Neuronal stem cell (in vitro differentiated cells): ENCODE results near the gene PSD4.

ENCODE experiments used
- DNase-seq: peaks from one replicate; pipeline ENCODE4 v3.0.0-alpha.2; 2013; ENCODE audit warnings: low spot score
- H2AFZ ChIP-seq: one replicate; pipeline ENCODE4 v1.6.1; 2013; ENCODE audit warnings: mild to moderate bottlenecking, low read length, inconsistent platforms
- H2AK5ac ChIP-seq: 2 replicates; pipeline ENCODE4 v1.6.1; 2013; ENCODE audit warnings: low read depth, mild to moderate bottlenecking, inconsistent platforms, low read length, moderate library complexity, mixed read lengths
- H2BK120ac ChIP-seq: 2 replicates; pipeline ENCODE4 v1.6.1; 2013; ENCODE audit warnings: low read depth, mild to moderate bottlenecking, inconsistent platforms, low read length, moderate library complexity, mixed read lengths
- H2BK12ac ChIP-seq: one replicate; pipeline ENCODE4 v1.6.1; 2013; ENCODE audit warnings: low read length, inconsistent platforms
- H2BK15ac ChIP-seq: 2 replicates; pipeline ENCODE4 v1.6.1; 2013; ENCODE audit warnings: mild to moderate bottlenecking, low read length, inconsistent platforms, mixed read lengths
- H2BK5ac ChIP-seq: one replicate; pipeline ENCODE4 v1.6.1; 2013; ENCODE audit warnings: inconsistent platforms, mild to moderate bottlenecking, low read length, moderate library complexity
- H3K14ac ChIP-seq: one replicate; pipeline ENCODE4 v1.6.1; 2013; ENCODE audit warnings: low read length, inconsistent platforms
- H3K18ac ChIP-seq: 2 replicates; pipeline ENCODE4 v1.6.1; 2013; ENCODE audit warnings: low read length, inconsistent platforms
- H3K23ac ChIP-seq: 2 replicates; pipeline ENCODE4 v1.6.1; 2013; ENCODE audit warnings: low read depth, mild to moderate bottlenecking, mixed read lengths, low read length, inconsistent platforms; ENCODE audit not compliant: poor library complexity
- H3K27ac ChIP-seq: replicated peaks from 3 replicates; pipeline ENCODE4 v1.5.1; 2013; ENCODE audit warnings: low read length, inconsistent platforms
- H3K27me3 ChIP-seq, 3 experiments: 2 replicates each; pipeline ENCODE4 v1.6.1; 2013; ENCODE audit warnings: low read length in 3 of 3, mild to moderate bottlenecking in 2 of 3, inconsistent platforms in 1 of 3, low read depth in 1 of 3, mixed read lengths in 1 of 3, moderate library complexity in 1 of 3; ENCODE audit not compliant: control insufficient read depth in 3 of 3, insufficient read depth in 3 of 3
- H3K36me3 ChIP-seq, 2 donors: replicated peaks in 1 of 2; 2 replicates each; pipeline ENCODE4 v1.6.1; 2013; ENCODE audit warnings: low read length in 2 of 2; ENCODE audit not compliant: control insufficient read depth in 2 of 2, insufficient read depth in 2 of 2
- H3K4ac ChIP-seq: 2 replicates; pipeline ENCODE4 v1.6.1; 2013; ENCODE audit warnings: inconsistent platforms, mild to moderate bottlenecking, low read length, moderate library complexity
- H3K4me1 ChIP-seq, 2 donors: 1 replicate in 1 of 2; 2 replicates in 1 of 2; pipeline ENCODE4 v1.6.1; 2013; ENCODE audit warnings: low read length in 2 of 2, low read depth in 1 of 2; ENCODE audit not compliant: control insufficient read depth in 2 of 2, insufficient read depth in 1 of 2
- H3K4me2 ChIP-seq: one replicate; pipeline ENCODE4 v1.6.1; 2013; ENCODE audit warnings: mild to moderate bottlenecking, low read length, inconsistent platforms; ENCODE audit not compliant: insufficient read depth, poor library complexity, severe bottlenecking
- H3K4me3 ChIP-seq, 2 donors: 2 replicates each; pipeline ENCODE4 v1.5.1; 2013; ENCODE audit warnings: low read length in 2 of 2, mild to moderate bottlenecking in 2 of 2, inconsistent platforms in 1 of 2, moderate library complexity in 1 of 2
- H3K79me1 ChIP-seq: one replicate; pipeline ENCODE4 v1.6.1; 2013; ENCODE audit warnings: low read depth, mild to moderate bottlenecking, inconsistent platforms, low read length, moderate library complexity
- H3K9ac ChIP-seq: one replicate; pipeline ENCODE4 v1.6.1; 2013; ENCODE audit warnings: mild to moderate bottlenecking, low read depth, low read length, inconsistent platforms; ENCODE audit not compliant: poor library complexity
- H3K9me3 ChIP-seq, 2 donors: replicated peaks in 1 of 2; 2 replicates each; pipeline versions ENCODE3 to v1.6.1; 2013; ENCODE audit warnings: low read length in 2 of 2, mild to moderate bottlenecking in 2 of 2, inconsistent platforms in 1 of 2, low read depth in 1 of 2, mixed read lengths in 1 of 2, moderate library complexity in 1 of 2; ENCODE audit not compliant: control insufficient read depth in 2 of 2, insufficient read depth in 1 of 2
- H4K8ac ChIP-seq: one replicate; pipeline ENCODE4 v1.6.1; 2013; ENCODE audit warnings: low read depth, mild to moderate bottlenecking, inconsistent platforms, low read length, moderate library complexity
- H4K91ac ChIP-seq: one replicate; pipeline ENCODE4 v1.6.1; 2013; ENCODE audit warnings: low read length, low read depth, mild to moderate bottlenecking, inconsistent platforms; ENCODE audit not compliant: poor library complexity
- WGBS, 2 donors: extraction: QIAGEN DNeasy Blood & Tissue Kit; methylation state at CpG; one replicate each; pipeline ENCODE4 v1.1.7; 2013; ENCODE audit warnings: missing lambda C conversion rate in 2 of 2, mixed read lengths in 1 of 2; ENCODE audit not compliant: insufficient read length in 2 of 2, insufficient replicate concordance in 1 of 2; ENCODE audit errors: extremely low coverage in 2 of 2; 5-methylcytosine and 5-hydroxymethylcytosine counted together

Gene PSD4

DNA sequence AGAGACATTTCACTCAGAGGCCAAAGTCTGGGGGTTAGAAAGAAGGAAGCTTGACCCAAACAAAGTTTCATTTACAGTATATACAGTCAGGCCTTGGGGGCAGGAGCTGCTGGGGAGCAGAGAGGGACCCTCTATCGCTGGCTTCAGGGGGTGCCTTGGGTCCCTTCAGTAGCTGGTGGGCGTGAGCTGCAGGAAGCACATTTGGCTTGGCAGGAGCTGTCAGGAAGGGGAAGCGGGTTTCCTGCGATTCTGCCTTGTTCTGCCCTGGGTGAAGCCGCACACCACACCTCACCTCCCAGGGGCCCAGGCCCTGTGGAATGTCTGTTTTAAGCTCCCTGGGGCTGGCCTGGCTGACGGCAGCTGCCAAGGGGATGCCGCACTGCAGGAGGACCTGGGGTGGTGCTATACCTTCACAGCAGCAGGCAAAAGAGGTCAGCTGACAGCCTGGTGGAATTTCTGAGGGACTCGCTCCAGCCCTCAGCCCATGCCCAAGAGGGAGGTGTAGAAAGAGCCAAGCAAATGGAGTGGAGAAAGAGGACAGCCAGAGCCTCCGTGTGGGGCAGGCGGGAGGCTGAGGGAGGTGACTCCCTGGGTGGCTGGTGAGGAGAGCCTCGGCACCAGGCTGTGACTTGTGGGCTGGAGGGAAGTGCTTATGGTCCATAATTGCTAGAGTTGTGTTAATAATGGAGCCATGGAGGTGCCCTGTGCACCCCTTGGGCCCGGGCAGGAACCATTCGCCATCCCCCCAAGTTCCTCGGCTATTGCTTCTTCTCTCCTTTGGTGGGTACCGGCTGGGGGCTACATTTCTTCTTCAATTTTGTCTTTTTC, 43.9 kb downstream of the PSD4 start:
- Histone ChIP-seq H3K4me1 (peaks cover 17 to 28% of the 10 kb centered on the region in 2 donors), H3K14ac (no peak overlapping the region), H3K36me3 (no peaks in the 10 kb centered on the region), H3K4me2 (no peak overlapping the region), H2AFZ (peak overlapping the region; percentile 27), H3K4ac (no peak overlapping the region), H2BK120ac (no peak overlapping the region), H3K9ac (peak overlapping the region; percentile 10), H2BK12ac (peak overlapping the region; percentile 33), H3K9me3 (no peaks in the 10 kb centered on the region), H2BK15ac (no peak overlapping the region), H4K8ac (no peak overlapping the region), H3K79me1 (no peaks in the 10 kb centered on the region), H3K18ac (peak overlapping the region; percentile 1), H3K4me3 (no peak overlapping the region), H4K91ac (no peak overlapping the region), H2AK5ac (peak overlapping the region; percentile 67), H2BK5ac (no peak overlapping the region), H3K23ac (no peak overlapping the region), H3K27me3 (no peaks in the 10 kb centered on the region), H3K27ac (no peak overlapping the region)
- no peak for DNase-seq
- no CpG with 5 or more reads among the region's 15 CpGs for whole genome bisulfite sequencing, 2 donors

GRCh38 chr2:113218283-113219091, 44.7 kb downstream of the PSD4 start:
- no CpG with 5 or more reads among the region's 8 CpGs for WGBS, 2 donors
- Histone ChIP-seq H3K4me1 (peaks cover 13 to 26% of the 10 kb centered on the region in 2 donors), H2BK15ac (no peak overlapping the region), H4K8ac (no peak overlapping the region), H3K18ac (no peak overlapping the region), H3K14ac (no peak overlapping the region), H3K36me3 (no peaks in the 10 kb centered on the region), H2BK5ac (no peak overlapping the region), H3K23ac (no peak overlapping the region), H3K9ac (no peak overlapping the region), H3K27me3 (no peaks in the 10 kb centered on the region), H3K79me1 (no peaks in the 10 kb centered on the region), H3K27ac (no peak overlapping the region), H3K4me2 (no peak overlapping the region), H2BK12ac (no peak overlapping the region), H3K4me3 (no peak overlapping the region), H2BK120ac (no peak overlapping the region), H3K4ac (no peak overlapping the region), H4K91ac (no peak overlapping the region), H2AK5ac (no peak overlapping the region), H2AFZ (peak overlapping the region; percentile 27), H3K9me3 (no peaks in the 10 kb centered on the region)
- no peak for DNase-seq

- no peak for DNase-seq
- WGBS, 2 donors: no CpG with 5 or more reads among the region's 2 CpGs
- no peak overlapping the region for H3K4me2 ChIP-seq
- no peak overlapping the region for H3K27ac ChIP-seq
- no peaks in the 10 kb centered on the region for H3K9me3 ChIP-seq
- H4K8ac ChIP-seq: no peak overlapping the region
- H3K4me1 ChIP-seq: peaks cover 13 to 26% of the 10 kb centered on the region in 2 donors
- no peak overlapping the region for H2BK5ac ChIP-seq
- H3K36me3 ChIP-seq: no peaks in the 10 kb centered on the region
- H2AFZ ChIP-seq: no peak overlapping the region
- H2AK5ac ChIP-seq: peak overlapping the region; percentile 22
- no peak overlapping the region for H3K4me3 ChIP-seq
- H3K4ac ChIP-seq: no peak overlapping the region
- no peak overlapping the region for H3K9ac ChIP-seq
- H3K23ac ChIP-seq: no peak overlapping the region
- H2BK12ac ChIP-seq: no peak overlapping the region
- H2BK120ac ChIP-seq: no peak overlapping the region
- no peak overlapping the region for H4K91ac ChIP-seq
- H3K14ac ChIP-seq: no peak overlapping the region
- no peaks in the 10 kb centered on the region for H3K79me1 ChIP-seq
- H3K18ac ChIP-seq: no peak overlapping the region
- no peak overlapping the region for H2BK15ac ChIP-seq
- no peaks in the 10 kb centered on the region for H3K27me3 ChIP-seq
Measured at GRCh38 chr2:113219092-113219441, 45.3 kb downstream of the PSD4 start.

DNA sequence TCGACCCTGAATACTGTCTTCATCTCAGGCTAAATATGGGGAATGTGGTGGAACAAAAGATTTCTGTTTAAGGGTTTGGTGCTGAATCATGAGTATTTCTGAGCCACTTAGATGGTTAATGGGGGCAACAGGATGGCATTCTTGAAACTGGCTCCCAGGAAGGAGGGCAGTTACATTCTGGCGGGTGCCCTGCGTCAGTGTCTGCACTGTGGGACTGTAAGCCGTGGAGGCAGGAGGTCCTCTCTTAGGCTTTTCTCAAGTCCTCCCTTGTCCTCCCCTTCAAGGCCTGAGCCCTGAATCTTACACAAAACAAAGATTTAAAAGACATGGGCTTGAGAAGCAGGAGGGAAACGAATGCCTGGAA, 45.7 kb downstream of the PSD4 start:
- Histone ChIP-seq H2BK15ac (no peak overlapping the region), H3K18ac (no peak overlapping the region), H3K27me3 (no peaks in the 10 kb centered on the region), H3K9ac (no peak overlapping the region), H3K14ac (no peak overlapping the region), H2BK120ac (no peak overlapping the region), H3K4me3 (no peak overlapping the region), H3K4me1 (peaks cover 13 to 26% of the 10 kb centered on the region in 2 donors), H2AK5ac (peak overlapping the region; percentile 36), H3K23ac (no peak overlapping the region), H3K79me1 (no peaks in the 10 kb centered on the region), H2BK5ac (no peak overlapping the region), H3K36me3 (no peaks in the 10 kb centered on the region), H4K8ac (no peak overlapping the region), H3K9me3 (no peaks in the 10 kb centered on the region), H2AFZ (no peak overlapping the region), H3K27ac (no peak overlapping the region), H4K91ac (no peak overlapping the region), H3K4ac (no peak overlapping the region), H3K4me2 (no peak overlapping the region), H2BK12ac (no peak overlapping the region)
- no peak for DNase-seq
- WGBS, 2 donors: no CpG with 5 or more reads among the region's 5 CpGs
